GM18909 (cell line): ENCODE data around the gene RAC2.
"Not testable (repeated sequence)": the region's sequence is repeated elsewhere in the genome, so short reads cannot be mapped to it uniquely, and the experiment has no call there.

Source experiments
- ATAC-seq: cut with Tn5 transposase; IDR thresholded peaks from one replicate; pipeline ENCODE4 v1.9.1; 2021; ENCODE audit warnings: mild to moderate bottlenecking; ENCODE audit not compliant: unreplicated experiment, poor library complexity

RAC2 gene

GRCh38 chr22:37258005-37258752 lies 14.1 kb upstream of the RAC2 start:
- ATAC-seq: no peak

GRCh38 chr22:37256075-37256726 lies 12.1 kb upstream of the RAC2 start:
- ATAC-seq: no peak

- ATAC-seq: no peak
Measured at GRCh38 chr22:37255558-37256006, 11.5 kb upstream of the RAC2 start.

- ATAC-seq: no peak
Measured at GRCh38 chr22:37254867-37255233, 10.8 kb upstream of the RAC2 start.

- no peak for ATAC-seq
Measured at GRCh38 chr22:37254209-37254866, 10.3 kb upstream of the RAC2 start.

- ATAC-seq: no peak
Measured at GRCh38 chr22:37253126-37253660, 9.1 kb upstream of the RAC2 start.

GRCh38 chr22:37251836-37252235 lies 7.8 kb upstream of the RAC2 start:
- ATAC-seq: not testable (repeated sequence)

- ATAC-seq: no peak
Measured at GRCh38 chr22:37249986-37250385, 5.9 kb upstream of the RAC2 start.

GRCh38 chr22:37248251-37248650 lies 4.2 kb upstream of the RAC2 start:
- no peak for ATAC-seq

GRCh38 chr22:37245740-37246139 lies 1.7 kb upstream of the RAC2 start:
- no peak for ATAC-seq

- ATAC-seq: peak; percentile 31
Measured at GRCh38 chr22:37244922-37245722, 1.1 kb upstream of the RAC2 start.

GRCh38 chr22:37243402-37244113 lies 511 bp downstream of the RAC2 start:
- peak; percentile 1 for ATAC-seq

GRCh38 chr22:37242395-37242918 lies 1.6 kb downstream of the RAC2 start:
- ATAC-seq: peak; percentile 67

- ATAC-seq: no peak
Measured at GRCh38 chr22:37241351-37242142, 2.5 kb downstream of the RAC2 start.

- no peak for ATAC-seq
Measured at GRCh38 chr22:37240941-37241320, 3.1 kb downstream of the RAC2 start.

- no peak for ATAC-seq
Measured at GRCh38 chr22:37240240-37240940, 3.7 kb downstream of the RAC2 start.

- ATAC-seq: no peak
Measured at GRCh38 chr22:37239336-37240239, 4.5 kb downstream of the RAC2 start.
